NCI-H2196 (cell line): ENCODE results near the gene SYCP3.
A peak's percentile ranks its signal among the peaks of the same experiment; 100 is the strongest.
"Not testable (repeated sequence)": the region's sequence is repeated elsewhere in the genome, so short reads cannot be mapped to it uniquely, and the experiment has no call there.

Source experiments
- DNase-seq: peaks from one replicate; lab custom pipeline; 2025; ENCODE audit not compliant: unreplicated experiment; lab: John Stamatoyannopoulos, UW

The SYCP3 gene

GRCh38 chr12:101761350-101761749 is 22.1 kb upstream of the SYCP3 start:
- DNase-seq = no peak

GRCh38 chr12:101759396-101760047 is 20.3 kb upstream of the SYCP3 start:
- DNase-seq = peak; percentile 26

DNA sequence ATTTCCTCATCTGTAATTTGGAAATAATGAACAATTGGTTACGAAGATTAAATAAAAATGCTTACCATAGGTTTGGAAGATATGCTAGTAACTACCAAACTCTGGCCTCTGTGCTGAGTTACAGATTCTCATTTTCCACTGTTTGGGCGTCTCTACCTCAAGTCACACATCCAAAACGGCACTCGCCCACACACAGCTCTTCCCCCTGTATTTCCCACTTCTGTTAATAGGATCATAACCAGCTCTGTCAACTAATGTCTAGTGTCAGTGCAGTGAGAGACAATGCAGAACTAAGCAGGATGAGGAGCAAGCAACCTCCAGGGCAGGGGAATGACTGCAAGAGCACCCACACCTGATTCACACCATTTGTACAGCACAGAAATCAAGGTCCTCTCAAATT is 10.9 kb upstream of the SYCP3 start:
- no peak for DNase-seq

DNA sequence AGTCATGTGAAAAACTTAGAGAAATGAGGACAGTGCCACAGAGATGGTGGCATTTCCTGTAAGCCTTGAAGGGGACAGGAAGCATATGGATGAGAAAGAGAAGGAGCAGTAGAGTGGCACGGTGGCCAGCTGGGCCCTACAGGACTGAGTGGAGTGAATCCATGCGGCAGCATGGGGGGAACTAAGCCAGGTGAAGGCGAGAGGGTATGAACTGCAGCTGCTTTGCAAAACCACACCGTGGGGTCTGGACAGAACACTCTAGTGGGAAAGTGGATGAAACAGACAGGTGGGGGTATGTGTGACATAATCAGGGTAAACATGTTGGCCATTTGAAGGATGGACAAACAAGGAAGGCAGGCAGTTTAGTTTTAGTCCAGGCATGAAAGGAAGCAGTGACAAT is 10.4 kb upstream of the SYCP3 start:
- no peak for DNase-seq

GRCh38 chr12:101748907-101749306 is 9.6 kb upstream of the SYCP3 start:
- DNase-seq = no peak

DNA sequence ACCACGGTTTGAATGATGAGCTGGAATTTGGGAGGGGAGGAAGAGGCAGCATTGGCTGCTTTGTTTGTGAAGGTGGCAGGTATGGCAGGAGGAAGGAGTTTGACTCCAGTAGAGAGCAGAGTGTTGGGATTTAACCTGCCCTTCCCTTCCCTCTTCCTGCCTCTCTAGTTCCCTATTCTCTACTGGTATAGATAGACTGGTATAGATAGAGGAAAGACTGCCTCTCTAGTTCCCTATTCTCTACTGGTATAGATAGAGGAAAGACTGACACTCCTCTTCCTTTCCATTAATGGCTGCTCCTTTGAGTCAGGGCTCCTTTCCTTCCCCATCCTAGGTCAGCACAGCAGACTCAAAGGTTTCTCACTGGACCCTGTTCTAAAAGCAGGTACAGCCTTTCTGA is 8.4 kb upstream of the SYCP3 start:
- DNase-seq = no peak

GRCh38 chr12:101746661-101747060 is 7.4 kb upstream of the SYCP3 start:
- DNase-seq = no peak

GRCh38 chr12:101746196-101746595 is 6.9 kb upstream of the SYCP3 start:
- DNase-seq = no peak

DNA sequence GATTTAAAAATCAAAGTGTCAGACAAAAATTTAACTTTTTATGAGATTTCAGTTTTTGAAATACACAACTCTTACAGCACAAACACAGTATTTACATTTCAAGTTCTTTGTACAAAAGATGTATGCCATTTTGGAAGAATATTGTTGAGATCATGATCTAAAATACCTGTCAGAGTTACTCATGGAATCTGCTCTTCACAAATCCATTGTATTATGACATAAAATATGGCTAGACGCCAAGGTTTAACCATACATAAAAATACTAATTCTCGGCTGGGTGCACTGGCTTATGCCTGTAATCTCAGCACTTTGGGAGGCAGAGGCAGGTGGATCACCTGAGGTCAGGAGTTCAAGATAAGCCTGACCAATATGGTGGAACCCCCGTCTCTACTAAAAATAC is 6.2 kb upstream of the SYCP3 start:
- DNase-seq = no peak

GRCh38 chr12:101743724-101744472 is 4.6 kb upstream of the SYCP3 start:
- no peak for DNase-seq

DNA sequence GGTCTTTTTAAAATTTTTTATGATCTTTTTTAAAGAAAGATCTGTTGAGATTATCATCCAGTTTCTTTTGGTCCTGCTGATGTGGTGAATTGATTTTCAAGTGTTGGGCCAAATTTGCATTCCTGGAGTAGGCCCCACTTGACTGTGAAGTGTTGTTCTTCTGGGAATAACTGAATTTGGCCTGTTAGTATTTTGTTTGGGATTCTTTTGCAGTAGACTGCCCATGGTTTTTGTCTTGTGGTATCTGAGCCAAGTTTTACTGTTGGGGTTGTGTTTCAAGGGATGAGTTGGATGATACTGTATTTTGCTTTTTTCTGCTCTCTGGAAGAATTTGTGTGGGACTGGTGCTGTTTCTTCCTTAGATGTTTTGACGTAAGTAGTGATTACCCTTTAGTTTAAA is 4.0 kb upstream of the SYCP3 start:
- DNase-seq = no peak

DNA sequence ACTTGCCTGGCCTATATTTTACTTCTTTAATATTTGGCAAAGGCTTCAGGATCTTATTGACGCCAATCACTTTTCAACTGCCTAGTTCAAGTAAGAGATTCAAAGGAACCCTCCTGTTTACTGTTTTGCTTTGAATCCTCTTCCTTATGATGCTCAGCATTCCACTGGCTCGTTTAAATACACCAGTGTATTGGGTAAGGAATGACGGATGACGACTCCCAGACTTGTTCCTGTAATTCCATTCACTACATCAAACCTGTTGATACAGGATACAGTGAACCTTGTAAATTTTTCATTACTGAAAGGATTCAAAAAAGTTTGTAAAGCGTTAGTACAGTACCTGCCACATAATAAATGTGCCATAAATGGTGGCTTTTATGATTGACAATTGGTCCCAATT is 1.7 kb upstream of the SYCP3 start:
- no peak for DNase-seq

GRCh38 chr12:101740566-101740965 is 1.3 kb upstream of the SYCP3 start:
- no peak for DNase-seq

- DNase-seq = no peak
Measured at GRCh38 chr12:101737476-101737875, 1.8 kb downstream of the SYCP3 start.

DNA sequence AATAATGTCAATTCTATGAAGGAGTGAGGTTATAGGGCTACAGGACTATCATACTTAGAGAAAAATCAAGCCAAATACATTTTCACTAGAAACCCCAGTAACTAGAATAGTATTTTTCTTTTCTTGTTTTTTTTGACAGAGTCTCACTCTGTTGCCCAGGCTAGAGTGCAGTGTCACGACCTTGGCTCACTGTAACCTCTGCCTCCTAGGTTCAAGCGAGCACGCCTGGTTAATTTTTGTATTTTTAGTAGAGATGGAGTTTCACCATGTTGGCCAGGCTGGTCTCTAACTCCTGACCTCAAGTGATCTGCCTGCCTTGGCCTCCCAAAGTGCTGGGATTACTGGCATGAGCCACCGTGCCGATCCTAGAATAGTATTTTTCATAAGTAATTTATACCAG is 4.8 kb downstream of the SYCP3 start:
- DNase-seq = not testable (repeated sequence)

- DNase-seq = no peak
Measured at GRCh38 chr12:101733166-101733565, 6.1 kb downstream of the SYCP3 start.

GRCh38 chr12:101732318-101732717 is 6.9 kb downstream of the SYCP3 start:
- DNase-seq = no peak

DNA sequence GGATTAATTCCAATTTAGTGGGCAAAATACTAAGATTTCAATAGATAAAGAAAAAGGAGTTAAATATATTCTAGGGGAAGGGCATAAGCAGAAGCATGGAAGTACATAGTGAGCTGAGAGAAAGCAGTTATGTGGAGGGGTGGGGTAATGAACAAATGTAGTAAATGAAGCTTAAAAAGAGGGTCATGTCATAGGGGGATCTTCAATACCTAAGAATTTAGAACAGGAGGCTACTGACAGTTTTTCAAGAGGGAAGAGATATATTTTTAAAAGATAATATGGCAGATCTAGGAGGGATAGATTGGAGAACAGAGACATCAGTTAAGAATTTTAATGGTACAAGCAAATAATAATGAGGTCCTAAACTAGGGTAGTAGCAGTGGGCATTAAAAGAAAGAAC is 9.4 kb downstream of the SYCP3 start:
- DNase-seq = no peak

DNA sequence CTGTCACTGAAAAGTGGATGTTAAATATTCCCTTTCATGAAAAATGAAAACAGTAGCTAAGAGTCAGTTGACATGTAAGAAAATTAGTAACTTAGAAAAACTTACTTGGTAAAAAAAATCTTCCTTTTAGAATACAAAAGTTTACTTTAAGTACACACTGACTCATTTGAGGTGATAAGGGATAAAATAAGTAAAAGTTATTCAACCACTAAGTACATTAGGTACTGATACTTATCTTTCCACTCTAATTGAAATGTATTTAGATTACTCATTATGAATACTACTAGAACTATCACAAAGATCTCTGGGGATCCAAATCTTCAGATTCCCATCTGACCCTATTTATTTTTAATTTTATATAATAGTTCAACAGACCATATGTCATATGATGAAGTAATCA is 12.2 kb downstream of the SYCP3 start:
- no peak for DNase-seq

GRCh38 chr12:101722392-101722791 is 16.9 kb downstream of the SYCP3 start:
- no peak for DNase-seq

- no peak for DNase-seq
Measured at GRCh38 chr12:101720118-101720517, 19.1 kb downstream of the SYCP3 start.

GRCh38 chr12:101719566-101719965 is 19.7 kb downstream of the SYCP3 start:
- DNase-seq = no peak
